KMS-11 (cell line): Measurements from ENCODE around the gene SMC5.

Source experiments
- H2AFZ ChIP-seq: fragments of 200-600 bp; sonication (generic); 2 replicates; pipeline ENCODE4 v1.6.1; 2016; ENCODE audit warnings: antibody characterized with exemption, mixed run types, low read depth
- H3K27ac ChIP-seq: fragments of 200-600 bp; sonication (generic); 2 replicates; pipeline ENCODE4 v1.6.1; 2016; ENCODE audit warnings: mild to moderate bottlenecking, mixed run types
- H3K27me3 ChIP-seq: fragments of 200-600 bp; sonication (generic); 2 replicates; pipeline ENCODE4 v1.6.1; 2017; ENCODE audit warnings: mild to moderate bottlenecking, low read depth, mixed run types, moderate library complexity; ENCODE audit not compliant: insufficient read depth
- H3K36me3 ChIP-seq: fragments of 200-600 bp; sonication (generic); 2 replicates; pipeline ENCODE4 v1.6.1; 2017; ENCODE audit warnings: mild to moderate bottlenecking, mixed run types; ENCODE audit not compliant: insufficient read depth
- H3K4me1 ChIP-seq: fragments of 200-600 bp; sonication (generic); 2 replicates; pipeline ENCODE4 v1.6.1; 2016; ENCODE audit warnings: mild to moderate bottlenecking, low read depth, mixed run types; ENCODE audit not compliant: poor library complexity, severe bottlenecking
- H3K4me2 ChIP-seq: fragments of 200-600 bp; sonication (generic); 2 replicates; pipeline ENCODE4 v1.7.0; 2016; ENCODE audit warnings: mild to moderate bottlenecking, mixed run types
- H3K4me3 ChIP-seq: fragments of 200-600 bp; sonication (generic); IDR thresholded peaks from 2 replicates; pipeline ENCODE4 v1.6.1; 2017; ENCODE audit warnings: low read depth, low read length, mixed read lengths; ENCODE audit not compliant: insufficient read depth
- H3K79me2 ChIP-seq: fragments of 200-600 bp; sonication (generic); 2 replicates; pipeline ENCODE4 v1.6.1; 2016; ENCODE audit warnings: low read depth, mixed run types; ENCODE audit not compliant: insufficient read depth
- H3K9ac ChIP-seq: fragments of 200-600 bp; sonication (generic); 2 replicates; pipeline ENCODE4 v1.6.1; 2016; ENCODE audit warnings: mild to moderate bottlenecking, mixed run types
- H4K20me1 ChIP-seq: fragments of 200-600 bp; sonication (generic); 2 replicates; pipeline ENCODE4 v1.6.1; 2016; ENCODE audit warnings: mild to moderate bottlenecking, mixed run types; ENCODE audit not compliant: insufficient read depth
- TF ChIP-seq, protein P1 (sequence below): fragments of 200-600 bp; sonication (generic); conservative IDR thresholded peaks from 2 replicates; pipeline ENCODE4 v1.6.1; 2017; ENCODE audit warnings: low read depth, mild to moderate bottlenecking, antibody characterized with exemption, low read length, moderate library complexity, mixed read lengths

The SMC5 gene

DNA sequence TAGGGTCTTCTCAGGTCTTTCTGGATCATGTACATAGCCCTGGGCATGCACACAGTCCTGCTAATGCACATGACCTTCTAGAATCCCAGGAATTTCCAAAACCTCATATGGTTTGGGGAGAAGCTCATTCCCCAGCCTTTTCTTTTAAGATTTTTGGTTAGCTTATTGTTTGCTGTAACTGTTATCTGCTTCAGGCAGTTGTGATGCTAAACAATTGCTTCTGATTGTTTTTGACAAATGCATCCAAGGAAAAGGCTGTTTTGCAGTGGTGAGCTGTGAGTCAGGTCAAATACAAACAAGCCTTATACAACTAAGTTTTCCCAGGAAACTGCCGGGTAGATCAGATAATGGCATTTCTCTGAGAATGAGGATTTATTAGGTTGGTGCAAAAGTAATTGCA is 32.7 kb downstream of the SMC5 start:
- Histone ChIP-seq H4K20me1 (no peaks in the 10 kb centered on the region), H3K79me2 (no peaks in the 10 kb centered on the region), H3K4me2 (no peak overlapping the region), H2AFZ (no peak overlapping the region), H3K9ac (no peak overlapping the region), H3K4me3 (no peak overlapping the region), H3K27ac (no peak overlapping the region), H3K4me1 (no peaks in the 10 kb centered on the region), H3K27me3 (no peaks in the 10 kb centered on the region), H3K36me3 (no peaks in the 10 kb centered on the region)
- TF ChIP-seq, protein P1, sequence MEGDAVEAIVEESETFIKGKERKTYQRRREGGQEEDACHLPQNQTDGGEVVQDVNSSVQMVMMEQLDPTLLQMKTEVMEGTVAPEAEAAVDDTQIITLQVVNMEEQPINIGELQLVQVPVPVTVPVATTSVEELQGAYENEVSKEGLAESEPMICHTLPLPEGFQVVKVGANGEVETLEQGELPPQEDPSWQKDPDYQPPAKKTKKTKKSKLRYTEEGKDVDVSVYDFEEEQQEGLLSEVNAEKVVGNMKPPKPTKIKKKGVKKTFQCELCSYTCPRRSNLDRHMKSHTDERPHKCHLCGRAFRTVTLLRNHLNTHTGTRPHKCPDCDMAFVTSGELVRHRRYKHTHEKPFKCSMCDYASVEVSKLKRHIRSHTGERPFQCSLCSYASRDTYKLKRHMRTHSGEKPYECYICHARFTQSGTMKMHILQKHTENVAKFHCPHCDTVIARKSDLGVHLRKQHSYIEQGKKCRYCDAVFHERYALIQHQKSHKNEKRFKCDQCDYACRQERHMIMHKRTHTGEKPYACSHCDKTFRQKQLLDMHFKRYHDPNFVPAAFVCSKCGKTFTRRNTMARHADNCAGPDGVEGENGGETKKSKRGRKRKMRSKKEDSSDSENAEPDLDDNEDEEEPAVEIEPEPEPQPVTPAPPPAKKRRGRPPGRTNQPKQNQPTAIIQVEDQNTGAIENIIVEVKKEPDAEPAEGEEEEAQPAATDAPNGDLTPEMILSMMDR = no peak

DNA sequence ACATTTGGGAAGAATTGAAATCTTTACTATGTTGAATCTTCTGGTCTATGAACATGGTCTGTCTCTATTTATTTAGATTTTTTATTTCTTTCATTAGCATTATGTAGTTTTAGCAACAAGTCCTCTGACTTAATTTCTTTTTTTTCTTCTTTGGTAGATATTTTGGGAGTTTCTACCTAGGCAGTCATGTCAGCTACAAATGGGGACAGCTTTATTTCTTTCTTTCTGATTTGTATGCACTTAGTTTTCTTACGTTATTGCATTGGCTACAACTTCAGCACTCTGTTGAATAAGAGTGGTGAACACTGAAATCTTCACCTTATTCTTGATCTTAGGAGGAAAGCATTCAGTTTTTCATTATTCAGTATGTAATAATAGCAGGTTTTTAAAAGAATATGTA is 33.5 kb downstream of the SMC5 start:
- Histone ChIP-seq H3K9ac (no peak overlapping the region), H3K4me2 (no peak overlapping the region), H3K79me2 (no peaks in the 10 kb centered on the region), H2AFZ (no peak overlapping the region), H3K36me3 (no peaks in the 10 kb centered on the region), H4K20me1 (no peaks in the 10 kb centered on the region), H3K27ac (no peak overlapping the region), H3K4me3 (no peak overlapping the region), H3K4me1 (no peaks in the 10 kb centered on the region), H3K27me3 (no peaks in the 10 kb centered on the region)
- TF ChIP-seq, protein P1 = no peak

GRCh38 chr9:70293214-70293613 is 34.4 kb downstream of the SMC5 start:
- Histone ChIP-seq H3K4me3 (no peak overlapping the region), H3K27ac (no peak overlapping the region), H3K4me1 (no peaks in the 10 kb centered on the region), H3K79me2 (no peaks in the 10 kb centered on the region), H3K4me2 (no peak overlapping the region), H3K36me3 (no peaks in the 10 kb centered on the region), H3K27me3 (no peaks in the 10 kb centered on the region), H4K20me1 (no peaks in the 10 kb centered on the region), H3K9ac (no peak overlapping the region), H2AFZ (no peak overlapping the region)
- TF ChIP-seq, protein P1 = no peak

- TF ChIP-seq, protein P1 = no peak
- H3K4me3 ChIP-seq = no peak overlapping the region
- H3K9ac ChIP-seq = no peak overlapping the region
- H3K27me3 ChIP-seq = no peaks in the 10 kb centered on the region
- H3K27ac ChIP-seq = no peak overlapping the region
- no peak overlapping the region for H3K4me2 ChIP-seq
- H3K4me1 ChIP-seq = no peaks in the 10 kb centered on the region
- H2AFZ ChIP-seq = no peak overlapping the region
- no peaks in the 10 kb centered on the region for H3K36me3 ChIP-seq
- H4K20me1 ChIP-seq = no peaks in the 10 kb centered on the region
- no peaks in the 10 kb centered on the region for H3K79me2 ChIP-seq
Measured at GRCh38 chr9:70297141-70297540, 38.4 kb downstream of the SMC5 start.

DNA sequence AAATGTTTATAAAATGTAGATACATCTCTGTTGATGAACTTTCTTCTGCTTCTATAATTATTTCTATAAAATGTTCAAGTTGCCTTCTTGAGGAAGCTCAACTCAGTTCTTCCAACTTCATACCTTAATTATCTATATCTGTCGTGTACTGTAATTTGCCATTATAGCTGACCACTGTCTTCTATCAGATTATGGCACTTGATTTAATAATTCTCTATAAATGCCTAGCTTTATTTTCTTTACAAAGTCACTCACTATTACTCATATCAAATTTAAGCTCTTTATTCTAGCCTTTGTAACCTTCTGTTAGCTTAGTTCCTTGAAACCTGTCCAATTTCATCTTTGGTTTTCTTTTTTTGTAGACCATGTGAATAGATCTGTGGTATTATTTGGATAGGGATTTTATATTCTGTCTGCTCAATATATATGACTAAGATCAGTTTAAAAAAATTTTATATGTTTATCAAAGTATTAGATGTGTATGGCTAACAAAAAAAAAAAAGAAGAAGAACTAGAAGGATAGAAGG is 39.5 kb downstream of the SMC5 start:
- no peak overlapping the region for H3K27ac ChIP-seq
- H3K4me2 ChIP-seq = no peak overlapping the region
- H3K9ac ChIP-seq = no peak overlapping the region
- H2AFZ ChIP-seq = no peak overlapping the region
- H3K79me2 ChIP-seq = no peaks in the 10 kb centered on the region
- no peaks in the 10 kb centered on the region for H4K20me1 ChIP-seq
- H3K4me1 ChIP-seq = no peaks in the 10 kb centered on the region
- TF ChIP-seq, protein P1 = no peak
- H3K36me3 ChIP-seq = 0 out of 2 replicates have a peak, but pooled peaks cover 2% of the 10 kb centered on the region
- no peak overlapping the region for H3K4me3 ChIP-seq
- no peaks in the 10 kb centered on the region for H3K27me3 ChIP-seq
